ENCODE data around the gene TSC22D2.
"Not testable (repeated sequence)": the region's sequence is repeated elsewhere in the genome, so short reads cannot be mapped to it uniquely, and the experiment has no call there.

The TSC22D2 gene

GRCh38 chr3:150460484-150460883 lies 52.4 kb downstream of the TSC22D2 start:
- no peak overlapping the region for H3K4me3 ChIP-seq (ENCODE audit: low read length)
- no peak for TF ChIP-seq ZNF274 (IDR thresholded peaks at IDR 0.05; ENCODE audit: low read depth, low read length)

- no peak overlapping the region for H3K4me3 ChIP-seq (ENCODE audit: low read length)
- no peak for TF ChIP-seq ZNF274 (IDR thresholded peaks at IDR 0.05; ENCODE audit: low read depth, low read length)
Observed at GRCh38 chr3:150461399-150461798, 53.3 kb downstream of the TSC22D2 start.

GRCh38 chr3:150462108-150462507 lies 54.0 kb downstream of the TSC22D2 start:
- no peak overlapping the region for H3K4me3 ChIP-seq (ENCODE audit: low read length)
- TF ChIP-seq ZNF274 (IDR thresholded peaks at IDR 0.05; ENCODE audit: low read depth, low read length), result no peak

- TF ChIP-seq ZNF274 (IDR thresholded peaks at IDR 0.05; ENCODE audit: low read depth, low read length), result no peak
- no peak overlapping the region for H3K4me3 ChIP-seq (ENCODE audit: low read length)
Observed at GRCh38 chr3:150464684-150465083, 56.6 kb downstream of the TSC22D2 start.

GRCh38 chr3:150467381-150467780 lies 59.3 kb downstream of the TSC22D2 start:
- no peak for TF ChIP-seq ZNF274 (IDR thresholded peaks at IDR 0.05; ENCODE audit: low read depth, low read length)
- H3K4me3 ChIP-seq (ENCODE audit: low read length), result no peak overlapping the region

GRCh38 chr3:150469031-150469930 lies 61.2 kb downstream of the TSC22D2 start:
- no peak for TF ChIP-seq ZNF274 (IDR thresholded peaks at IDR 0.05; ENCODE audit: low read depth, low read length)
- no peak overlapping the region for H3K4me3 ChIP-seq (ENCODE audit: low read length)

- no peak overlapping the region for H3K4me3 ChIP-seq (ENCODE audit: low read length)
- TF ChIP-seq ZNF274 (IDR thresholded peaks at IDR 0.05; ENCODE audit: low read depth, low read length), result no peak
Observed at GRCh38 chr3:150469931-150470740, 62.0 kb downstream of the TSC22D2 start.

- TF ChIP-seq ZNF274 (IDR thresholded peaks at IDR 0.05; ENCODE audit: low read depth, low read length), result no peak
Observed at GRCh38 chr3:150472421-150472820, 64.3 kb downstream of the TSC22D2 start.

GRCh38 chr3:150473161-150473560 lies 65.1 kb downstream of the TSC22D2 start:
- H3K4me3 ChIP-seq (ENCODE audit: low read length), result not testable (repeated sequence)

More at GRCh38 chr3:150472421-150472820, 64.3 kb downstream of the TSC22D2 start:
- H3K4me3 ChIP-seq (ENCODE audit: low read length), result no peak overlapping the region

GRCh38 chr3:150479370-150479769 lies 71.3 kb downstream of the TSC22D2 start:
- H3K4me3 ChIP-seq (ENCODE audit: low read length), result no peak overlapping the region
- TF ChIP-seq ZNF274 (IDR thresholded peaks at IDR 0.05; ENCODE audit: low read depth, low read length), result no peak

- TF ChIP-seq ZNF274 (IDR thresholded peaks at IDR 0.05; ENCODE audit: low read depth, low read length), result no peak
- H3K4me3 ChIP-seq (ENCODE audit: low read length), result no peak overlapping the region
Observed at GRCh38 chr3:150480877-150481276, 72.8 kb downstream of the TSC22D2 start.

GRCh38 chr3:150483226-150483625 lies 75.1 kb downstream of the TSC22D2 start:
- no peak overlapping the region for H3K4me3 ChIP-seq (ENCODE audit: low read length)
- no peak for TF ChIP-seq ZNF274 (IDR thresholded peaks at IDR 0.05; ENCODE audit: low read depth, low read length)

- TF ChIP-seq ZNF274 (IDR thresholded peaks at IDR 0.05; ENCODE audit: low read depth, low read length), result no peak
Observed at GRCh38 chr3:150484410-150484809, 76.3 kb downstream of the TSC22D2 start.

GRCh38 chr3:150488867-150489266 lies 80.8 kb downstream of the TSC22D2 start:
- no peak for TF ChIP-seq ZNF274 (IDR thresholded peaks at IDR 0.05; ENCODE audit: low read depth, low read length)
- H3K4me3 ChIP-seq (ENCODE audit: low read length), result no peak overlapping the region

More at GRCh38 chr3:150484410-150484809, 76.3 kb downstream of the TSC22D2 start:
- H3K4me3 ChIP-seq (ENCODE audit: low read length), result no peak overlapping the region
